Measurements from ENCODE around the gene TSHZ2. TPM values are rescaled to one million over a fixed set of nuclear protein-coding genes. Genes with fewer than 3 reads are reported as not detected.

The TSHZ2 gene
- total and polyA plus RNA-seq, 2 donors (not counting 1 experiment from before 2014, with no cell fraction given), result 1.00 to 5.7 TPM

DNA sequence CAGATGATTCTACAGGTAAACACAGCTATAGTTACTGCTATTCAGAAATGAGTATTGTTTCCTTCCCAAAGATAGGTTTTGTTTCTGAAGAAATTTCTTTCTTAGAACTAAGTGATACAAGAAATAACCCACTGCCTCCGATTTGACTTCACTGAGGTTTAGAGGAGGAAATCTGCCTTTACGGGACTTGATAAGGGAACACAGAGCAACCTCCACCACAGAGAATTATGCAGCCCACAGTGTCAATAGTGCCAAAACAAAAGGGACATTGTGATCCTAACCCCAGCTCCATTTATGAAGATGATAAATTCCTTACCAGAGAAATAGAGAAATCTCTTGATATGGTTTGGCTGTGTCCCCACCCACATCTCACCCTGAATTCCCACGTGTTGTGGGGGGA, 456.8 kb downstream of the TSHZ2 start:
- no peaks in the 10 kb centered on the region for H3K9me3 ChIP-seq (ENCODE audit: control extremely low read depth in 1 of 3, control insufficient read depth in 2 of 3, insufficient read depth in 1 of 3, low read length in 2 of 3)
- DNase-seq, result no peak
- intact Hi-C loops (cut with micrococcal nuclease), result no loop called here
- H3K27me3 ChIP-seq (replicated peaks in 1 of 4; ENCODE audit: control extremely low read depth in 1 of 4, control insufficient read depth in 3 of 4, insufficient read depth in 4 of 4, low read length in 3 of 4), result peaks cover 0 to 3% (median 1%) of the 10 kb centered on the region in 4 experiments
- H3K4me3 Mint-ChIP-seq, result no peak overlapping the region
- no peak overlapping the region for H2AFZ ChIP-seq (ENCODE audit: insufficient read depth, low read depth, low read length, poor library complexity, severe bottlenecking)
- ChIA-PET POLR2A (no interaction called here), CTCF (no interaction called here)
- H3K4me3 ChIP-seq (ENCODE audit: control extremely low read depth in 1 of 5, extremely low read depth in 1 of 5, insufficient read depth in 1 of 5, low read depth in 2 of 5, low read length in 4 of 5), result no peak overlapping the region
- no peaks in the 10 kb centered on the region for H3K79me2 ChIP-seq (ENCODE audit: control insufficient read depth, insufficient read depth, low read length)
- H4K20me1 ChIP-seq (ENCODE audit: control insufficient read depth, insufficient read depth, low read length, poor library complexity, severe bottlenecking), result no peaks in the 10 kb centered on the region
- H3K4me2 ChIP-seq (replicated peaks; ENCODE audit: low read depth, low read length, poor library complexity, severe bottlenecking), result no peak overlapping the region
- H3K9ac ChIP-seq (ENCODE audit: low read length), result no peak overlapping the region
- H3K4me1 ChIP-seq (ENCODE audit: control insufficient read depth in 2 of 2, insufficient read depth in 2 of 2, low read length in 2 of 2), result no peaks in the 10 kb centered on the region
- H3K27me3 Mint-ChIP-seq, result peaks cover 30% of the 10 kb centered on the region
- no peaks in the 10 kb centered on the region for H3K4me1 Mint-ChIP-seq
- TF ChIP-seq CTCF (IDR thresholded peaks at IDR 0.05), result no peak
- no peak for TF ChIP-seq EZH2 (IDR thresholded peaks at IDR 0.05; ENCODE audit: borderline replicate concordance, insufficient read depth, low read depth, low read length, poor library complexity, severe bottlenecking)
- ATAC-seq (ENCODE audit: low read depth), result no peak
- no peaks in the 10 kb centered on the region for H3K36me3 ChIP-seq (replicated peaks in 1 of 2; ENCODE audit: control extremely low read depth in 1 of 2, control insufficient read depth in 1 of 2, extremely low read depth in 1 of 2, insufficient read depth in 2 of 2, low read length in 1 of 2)
- no peak overlapping the region for H3K27ac Mint-ChIP-seq
- no CpG with 5 or more reads among the region's 3 CpGs for WGBS (ENCODE audit: insufficient coverage)
- H3K9me3 Mint-ChIP-seq (ENCODE audit: insufficient read depth), result no peaks in the 10 kb centered on the region
- H3K27ac ChIP-seq (ENCODE audit: low read length in 2 of 2), result no peak overlapping the region

DNA sequence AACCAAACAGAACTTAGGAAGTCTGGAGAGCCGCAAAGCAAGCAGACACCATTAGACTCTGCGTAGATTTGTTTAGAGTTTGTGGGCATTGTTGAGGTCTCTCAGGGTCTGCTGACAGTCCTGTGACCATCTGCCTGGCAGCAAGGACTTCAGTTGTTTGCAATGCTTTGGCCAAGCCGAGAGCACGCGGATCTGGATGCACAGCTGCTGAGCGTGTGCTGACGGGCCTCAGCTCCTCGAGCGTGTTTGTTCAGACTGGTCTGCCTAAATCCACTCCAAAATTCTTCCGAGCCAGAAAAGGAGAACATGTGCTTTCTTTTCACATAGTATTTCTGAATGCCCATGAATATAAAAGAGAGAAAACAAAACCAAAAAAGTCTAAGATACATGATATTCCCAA, 462.5 kb downstream of the TSHZ2 start:
- no peak overlapping the region for H3K27ac Mint-ChIP-seq
- intact Hi-C loops (cut with micrococcal nuclease), result no loop called here

More for the DNA sequence above, 462.5 kb downstream of the TSHZ2 start:
- Histone ChIP-seq H3K27me3 (replicated peaks in 1 of 4; ENCODE audit: control extremely low read depth in 1 of 4, control insufficient read depth in 3 of 4, insufficient read depth in 4 of 4, low read length in 3 of 4) (peaks cover 0 to 3% (median 0%) of the 10 kb centered on the region in 4 experiments), H3K4me1 (ENCODE audit: control insufficient read depth in 2 of 2, insufficient read depth in 2 of 2, low read length in 2 of 2) (no peaks in the 10 kb centered on the region), H3K4me2 (replicated peaks; ENCODE audit: low read depth, low read length, poor library complexity, severe bottlenecking) (no peak overlapping the region), H3K27ac (ENCODE audit: low read length in 2 of 2) (no peak overlapping the region), H3K4me3 (ENCODE audit: control extremely low read depth in 1 of 5, extremely low read depth in 1 of 5, insufficient read depth in 1 of 5, low read depth in 2 of 5, low read length in 4 of 5) (no peak overlapping the region), H2AFZ (ENCODE audit: insufficient read depth, low read depth, low read length, poor library complexity, severe bottlenecking) (no peak overlapping the region), H3K9ac (ENCODE audit: low read length) (no peak overlapping the region), H3K9me3 (ENCODE audit: control extremely low read depth in 1 of 3, control insufficient read depth in 2 of 3, insufficient read depth in 1 of 3, low read length in 2 of 3) (peaks cover 0 to 9% (median 0%) of the 10 kb centered on the region in 3 donors), H3K79me2 (ENCODE audit: control insufficient read depth, insufficient read depth, low read length) (no peaks in the 10 kb centered on the region), H4K20me1 (ENCODE audit: control insufficient read depth, insufficient read depth, low read length, poor library complexity, severe bottlenecking) (no peaks in the 10 kb centered on the region), H3K36me3 (replicated peaks in 1 of 2; ENCODE audit: control extremely low read depth in 1 of 2, control insufficient read depth in 1 of 2, extremely low read depth in 1 of 2, insufficient read depth in 2 of 2, low read length in 1 of 2) (no peaks in the 10 kb centered on the region)
- WGBS (ENCODE audit: insufficient coverage), result 94% methylated on average over 9 of the region's 10 CpGs
- ATAC-seq (ENCODE audit: low read depth), result no peak
- TF ChIP-seq EZH2 (IDR thresholded peaks at IDR 0.05; ENCODE audit: borderline replicate concordance, insufficient read depth, low read depth, low read length, poor library complexity, severe bottlenecking) (no peak), CTCF (IDR thresholded peaks at IDR 0.05) (no peak)
- CTCF ChIA-PET, result no interaction called here
- Mint-ChIP-seq H3K4me3 (no peak overlapping the region), H3K9me3 (ENCODE audit: insufficient read depth) (no peaks in the 10 kb centered on the region), H3K27me3 (peaks cover 17% of the 10 kb centered on the region), H3K4me1 (no peaks in the 10 kb centered on the region)
- no peak for DNase-seq
- POLR2A ChIA-PET, result no interaction called here
